ENCODE measurements around the gene PRDX5. TPM values are rescaled to one million over a fixed set of nuclear protein-coding genes. Genes with fewer than 3 reads are reported as not detected.

Gene PRDX5
- total RNA-seq, 6 experiments from 2014 or later, result 84.0 to 172 (median 89.3) TPM

GRCh38 chr11:64367931-64368672 lies 50.2 kb downstream of the PRDX5 start:
- no peak for DNase-seq
- no peak for ATAC-seq
- peaks cover 0 to 30% (median 9%) of the 10 kb centered on the region in 4 donors for H3K36me3 ChIP-seq
- H3K4me3 ChIP-seq, result no peak overlapping the region
- H3K4me1 ChIP-seq, result no peaks in the 10 kb centered on the region
- 89% methylated on average over 24 of the region's 46 CpGs for WGBS (ENCODE audit: insufficient coverage, low coverage, low lambda C conversion rate, missing lambda C conversion rate)
- intact Hi-C loops (cut with DNase I), result no loop called here
- H3K9me3 ChIP-seq, result no peaks in the 10 kb centered on the region
- H3K27me3 ChIP-seq, result no peaks in the 10 kb centered on the region
- H3K27ac ChIP-seq, result no peak overlapping the region
- TF ChIP-seq POLR2A (IDR thresholded peaks at IDR 0.05) (no peak), CTCF (IDR thresholded peaks at IDR 0.05) (no peak)

- ATAC-seq (no peak), DNase-seq (no peak)
- Histone ChIP-seq H3K4me1 (no peaks in the 10 kb centered on the region), H3K4me3 (no peak overlapping the region), H3K27me3 (no peaks in the 10 kb centered on the region), H3K9me3 (no peaks in the 10 kb centered on the region), H3K27ac (no peak overlapping the region), H3K36me3 (peaks cover 0 to 27% (median 9%) of the 10 kb centered on the region in 4 donors)
- 88% methylated on average over 18 of the region's 28 CpGs for whole genome bisulfite sequencing (ENCODE audit: insufficient coverage, low coverage, low lambda C conversion rate, missing lambda C conversion rate)
- intact Hi-C loops (cut with DNase I), result no loop called here
- TF ChIP-seq POLR2A (IDR thresholded peaks at IDR 0.05) (no peak), CTCF (IDR thresholded peaks at IDR 0.05) (no peak)
Measured at GRCh38 chr11:64368673-64369074, 50.8 kb downstream of the PRDX5 start.

- H3K27me3 ChIP-seq, result no peaks in the 10 kb centered on the region
- no peaks in the 10 kb centered on the region for H3K4me1 ChIP-seq
- intact Hi-C loops (cut with DNase I), result no loop called here
- H3K27ac ChIP-seq, result no peak overlapping the region
- no peak for ATAC-seq
- DNase-seq, result no peak
- peaks cover 0 to 27% (median 9%) of the 10 kb centered on the region in 4 donors for H3K36me3 ChIP-seq
- no peak overlapping the region for H3K4me3 ChIP-seq
- TF ChIP-seq CTCF (IDR thresholded peaks at IDR 0.05) (no peak), POLR2A (IDR thresholded peaks at IDR 0.05) (no peak)
- no peaks in the 10 kb centered on the region for H3K9me3 ChIP-seq
- 98% methylated on average over 11 of the region's 82 CpGs for WGBS (ENCODE audit: insufficient coverage, low coverage, low lambda C conversion rate, missing lambda C conversion rate)
Measured at GRCh38 chr11:64369440-64370421, 51.8 kb downstream of the PRDX5 start.

GRCh38 chr11:64371201-64371600 lies 53.3 kb downstream of the PRDX5 start:
- 80% methylated on average over 1 of the region's 22 CpGs for WGBS (ENCODE audit: insufficient coverage, low coverage, low lambda C conversion rate, missing lambda C conversion rate)
- H3K36me3 ChIP-seq, result peaks cover 0 to 19% (median 7%) of the 10 kb centered on the region in 4 donors
- no peak overlapping the region for H3K4me3 ChIP-seq
- ATAC-seq (no peak), DNase-seq (no peak)
- no peak for TF ChIP-seq POLR2A (IDR thresholded peaks at IDR 0.05)
- TF ChIP-seq CTCF (IDR thresholded peaks at IDR 0.05), result no peak
- H3K9me3 ChIP-seq, result no peaks in the 10 kb centered on the region
- intact Hi-C loops (cut with DNase I), result no loop called here
- H3K27me3 ChIP-seq, result no peaks in the 10 kb centered on the region
- no peak overlapping the region for H3K27ac ChIP-seq
- H3K4me1 ChIP-seq, result no peaks in the 10 kb centered on the region

MicroRNAs within 50 kb of the gene (microRNA counts, 767-probe panel; counts per million panel counts)
- 237 counts per million for microRNA hsa-miR-1237

Small RNA genes within 50 kb of the gene (microRNA-seq; reads per million reads assigned to microRNA genes)
- gene MIR1237 (2.6 reads per million in 2 donors), gene MIR7155 (0 to 0.64 reads per million in 2 donors)

Small RNA genes within 50 kb of the gene (small RNA-seq; reads per million reads assigned to genes)
- gene MIR1237, result 0 to 0.13 reads per million in 2 experiments
- gene MIR7155, result 0 to 0.48 reads per million in 2 experiments
- 0 reads per million in 2 experiments for gene RF00019

Other genes with a start within 250 kb of the PRDX5 start
- gene MACROD1, start 152.0 kb upstream of the PRDX5 start, total RNA-seq, result 100 to 1,000 TPM in 1 of 6 experiments, 10 to 100 TPM in 5; 12.3 to 219 (median 27.8) TPM
- gene STIP1, start 131.9 kb upstream of the PRDX5 start, total RNA-seq, result 100 to 1,000 TPM in 1 of 6 experiments, 10 to 100 TPM in 5; 27.6 to 110 (median 59.4) TPM
- 10 to 100 TPM in 1 of 6 experiments, 1 to 10 TPM in 5; 5.1 to 17.3 (median 8.1) TPM for gene FERMT3, start 111.4 kb upstream of the PRDX5 start, total RNA-seq
- gene TRPT1, start 91.9 kb upstream of the PRDX5 start, total RNA-seq, result 10 to 100 TPM; 13.5 to 29.6 (median 18.9) TPM
- gene NUDT22, start 91.8 kb upstream of the PRDX5 start, total RNA-seq, result 10 to 100 TPM; 23.2 to 46.7 (median 32.1) TPM
- 10 to 100 TPM; 14.6 to 27.6 (median 21.4) TPM for gene DNAJC4, start 87.6 kb upstream of the PRDX5 start, total RNA-seq
- 10 to 100 TPM in 5 of 6 experiments, 1 to 10 TPM in 1; 7.5 to 33.2 (median 16.6) TPM for gene VEGFB, start 83.5 kb upstream of the PRDX5 start, total RNA-seq
- gene FKBP2, start 77.0 kb upstream of the PRDX5 start, total RNA-seq, result 100 to 1,000 TPM in 1 of 6 experiments, 10 to 100 TPM in 5; 49.4 to 108 (median 66.7) TPM
- 10 to 100 TPM; 34.1 to 90.3 (median 49.7) TPM for gene PPP1R14B, start 71.2 kb upstream of the PRDX5 start, total RNA-seq
- gene PLCB3, start 66.6 kb upstream of the PRDX5 start, total RNA-seq, result 1 to 10 TPM; 5.4 to 8.0 (median 6.7) TPM
- gene BAD, start 33.5 kb upstream of the PRDX5 start, total RNA-seq, result 10 to 100 TPM; 22.0 to 53.8 (median 26.0) TPM
- 10 to 100 TPM; 13.0 to 21.9 (median 17.8) TPM for gene GPR137, start 32.3 kb upstream of the PRDX5 start, total RNA-seq
- not detected for gene KCNK4, start 26.8 kb upstream of the PRDX5 start, total RNA-seq
- gene CATSPERZ, start 17.8 kb upstream of the PRDX5 start, total RNA-seq, result not detected
- gene ESRRA, start 12.6 kb upstream of the PRDX5 start, total RNA-seq, result 10 to 100 TPM; 28.5 to 82.6 (median 47.7) TPM
- 100 to 1,000 TPM in 2 of 6 experiments, 10 to 100 TPM in 4; 58.0 to 122 (median 85.3) TPM for gene TRMT112, start 562 bp upstream of the PRDX5 start, total RNA-seq
- 10 to 100 TPM in 1 of 6 experiments, 1 to 10 TPM in 5; 2.4 to 10.6 (median 4.9) TPM for gene CCDC88B, start 22.1 kb downstream of the PRDX5 start, total RNA-seq
- 10 to 100 TPM in 3 of 6 experiments, 1 to 10 TPM in 3; 6.6 to 17.9 (median 10.3) TPM for gene RPS6KA4, start 41.0 kb downstream of the PRDX5 start, total RNA-seq
- gene SLC22A11, start 237.8 kb downstream of the PRDX5 start, total RNA-seq, result 1 to 10 TPM in 2 of 6 experiments, under 1 TPM in 2, not detected in 2; 0.11 to 3.9 (median 0.65) TPM

Measured in right lobe of liver (tissue), 6 donors.